ENCODE results near the gene MXRA7. TPM values are rescaled to one million over a fixed set of nuclear protein-coding genes. Genes with fewer than 3 reads are reported as not detected.
"Not testable (repeated sequence)": the region's sequence is repeated elsewhere in the genome, so short reads cannot be mapped to it uniquely, and the experiment has no call there.

MXRA7 gene
- total RNA-seq, 1 donor from 2014 or later = 55.4 TPM

DNA sequence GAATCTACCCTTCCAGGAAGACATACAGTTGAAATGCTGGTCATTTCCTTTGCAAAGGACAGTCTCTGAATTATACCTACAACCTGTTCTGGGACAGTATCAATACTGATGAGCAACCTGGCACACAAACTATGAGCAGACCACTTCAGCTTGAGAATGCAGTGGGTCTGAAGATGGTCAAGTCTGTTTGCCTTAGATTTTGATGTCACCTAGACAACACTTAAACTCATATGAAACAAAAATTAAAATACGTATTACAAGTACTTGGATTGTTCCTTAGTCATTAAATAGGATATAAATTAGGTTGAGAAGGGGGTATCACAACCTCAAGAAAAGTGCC, 22.8 kb upstream of the MXRA7 start:
- no peak for TF ChIP-seq EZH2phosphoT487 (IDR thresholded peaks at IDR 0.05)
- no peak for TF ChIP-seq EZH2 (IDR thresholded peaks at IDR 0.05)
- TF ChIP-seq, protein P1, sequence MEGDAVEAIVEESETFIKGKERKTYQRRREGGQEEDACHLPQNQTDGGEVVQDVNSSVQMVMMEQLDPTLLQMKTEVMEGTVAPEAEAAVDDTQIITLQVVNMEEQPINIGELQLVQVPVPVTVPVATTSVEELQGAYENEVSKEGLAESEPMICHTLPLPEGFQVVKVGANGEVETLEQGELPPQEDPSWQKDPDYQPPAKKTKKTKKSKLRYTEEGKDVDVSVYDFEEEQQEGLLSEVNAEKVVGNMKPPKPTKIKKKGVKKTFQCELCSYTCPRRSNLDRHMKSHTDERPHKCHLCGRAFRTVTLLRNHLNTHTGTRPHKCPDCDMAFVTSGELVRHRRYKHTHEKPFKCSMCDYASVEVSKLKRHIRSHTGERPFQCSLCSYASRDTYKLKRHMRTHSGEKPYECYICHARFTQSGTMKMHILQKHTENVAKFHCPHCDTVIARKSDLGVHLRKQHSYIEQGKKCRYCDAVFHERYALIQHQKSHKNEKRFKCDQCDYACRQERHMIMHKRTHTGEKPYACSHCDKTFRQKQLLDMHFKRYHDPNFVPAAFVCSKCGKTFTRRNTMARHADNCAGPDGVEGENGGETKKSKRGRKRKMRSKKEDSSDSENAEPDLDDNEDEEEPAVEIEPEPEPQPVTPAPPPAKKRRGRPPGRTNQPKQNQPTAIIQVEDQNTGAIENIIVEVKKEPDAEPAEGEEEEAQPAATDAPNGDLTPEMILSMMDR (IDR thresholded peaks at IDR 0.05) = no peak
- peaks cover 28% of the 10 kb centered on the region for H3K36me3 Mint-ChIP-seq
- peaks cover 77% of the 10 kb centered on the region for H3F3A ChIP-seq (ENCODE audit: low read depth)
- H3K27ac ChIP-seq = peak overlapping the region; percentile 3
- H3K36me3 ChIP-seq = peaks cover 34% of the 10 kb centered on the region
- DNase-seq (ENCODE audit: low spot score) = no peak
- no peaks in the 10 kb centered on the region for H3K9me3 Mint-ChIP-seq
- H4K20me1 ChIP-seq (ENCODE audit: low read depth) = peaks cover 46% of the 10 kb centered on the region
- no peak overlapping the region for H3K27ac Mint-ChIP-seq
- H3K27me3 ChIP-seq = no peaks in the 10 kb centered on the region
- H3K27me3 Mint-ChIP-seq (ENCODE audit: insufficient read depth, low read depth) = peaks cover 8% of the 10 kb centered on the region
- H3K4me1 Mint-ChIP-seq = peaks cover 37% of the 10 kb centered on the region
- peaks cover 22% of the 10 kb centered on the region for H3K4me1 ChIP-seq
- H3K4me3 Mint-ChIP-seq = peak overlapping the region; percentile 17
- H3K4me3 ChIP-seq = peak overlapping the region; percentile 90
- peaks cover 80% of the 10 kb centered on the region for H3K79me2 ChIP-seq (ENCODE audit: low read depth)
- no peak overlapping the region for H2AFZ ChIP-seq (replicated peaks)
- H3K9ac ChIP-seq = no peak overlapping the region
- no peaks in the 10 kb centered on the region for H3K9me3 ChIP-seq (ENCODE audit: low read depth)
- H3K4me2 ChIP-seq = peak overlapping the region; percentile 98

DNA sequence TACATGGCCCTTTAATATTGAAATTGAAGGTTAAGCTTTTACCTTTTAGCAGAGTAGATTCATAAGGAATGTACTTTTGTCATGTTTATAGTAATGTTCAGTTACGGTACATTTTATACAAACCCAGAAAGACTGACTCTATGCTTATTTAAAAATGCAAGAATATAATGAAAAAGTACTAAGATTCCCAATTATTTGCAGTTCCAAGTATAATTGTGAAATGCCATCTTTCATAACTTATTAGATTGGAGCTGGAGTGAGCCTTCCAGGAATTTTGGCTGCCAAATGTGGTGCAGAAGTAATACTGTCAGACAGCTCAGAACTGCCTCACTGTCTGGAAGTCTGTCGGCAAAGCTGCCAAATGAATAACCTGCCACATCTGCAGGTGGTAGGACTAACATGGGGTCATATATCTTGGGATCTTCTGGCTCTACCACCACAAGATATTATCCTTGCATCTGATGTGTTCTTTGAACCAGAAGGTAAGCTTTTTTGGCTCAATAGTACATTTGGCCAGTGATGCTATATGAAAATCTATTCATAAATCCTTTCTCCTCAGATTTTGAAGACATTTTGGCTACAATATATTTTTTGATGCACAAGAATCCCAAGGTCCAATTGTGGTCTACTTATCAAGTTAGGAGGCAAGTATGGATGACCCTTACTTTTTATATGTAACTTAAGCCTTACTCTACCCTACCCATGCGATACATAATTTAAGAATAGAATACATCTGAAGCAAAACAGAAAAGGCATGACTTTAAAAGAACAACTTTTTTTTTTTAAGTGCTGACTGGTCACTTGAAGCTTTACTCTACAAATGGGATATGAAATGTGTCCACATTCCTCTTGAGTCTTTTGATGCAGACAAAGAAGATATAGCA, 22.2 kb upstream of the MXRA7 start:
- peaks cover 8% of the 10 kb centered on the region for H3K27me3 Mint-ChIP-seq (ENCODE audit: insufficient read depth, low read depth)
- TF ChIP-seq EZH2phosphoT487 (IDR thresholded peaks at IDR 0.05) (no peak), EZH2 (IDR thresholded peaks at IDR 0.05) (no peak)
- TF ChIP-seq, protein P1 (IDR thresholded peaks at IDR 0.05) = no peak
- Histone ChIP-seq H3F3A (ENCODE audit: low read depth) (peaks cover 71% of the 10 kb centered on the region), H3K4me3 (peak overlapping the region; percentile 90), H3K4me1 (peaks cover 19% of the 10 kb centered on the region), H3K4me2 (peak overlapping the region; percentile 98), H3K36me3 (peaks cover 34% of the 10 kb centered on the region), H3K79me2 (ENCODE audit: low read depth) (peaks cover 80% of the 10 kb centered on the region), H2AFZ (replicated peaks) (no peak overlapping the region), H4K20me1 (ENCODE audit: low read depth) (peaks cover 48% of the 10 kb centered on the region), H3K27ac (peak overlapping the region; percentile 24), H3K9ac (no peak overlapping the region), H3K27me3 (no peaks in the 10 kb centered on the region), H3K9me3 (ENCODE audit: low read depth) (no peaks in the 10 kb centered on the region)
- no peaks in the 10 kb centered on the region for H3K9me3 Mint-ChIP-seq
- peak overlapping the region; percentile 17 for H3K4me3 Mint-ChIP-seq
- no peak overlapping the region for H3K27ac Mint-ChIP-seq
- peaks cover 32% of the 10 kb centered on the region for H3K4me1 Mint-ChIP-seq
- H3K36me3 Mint-ChIP-seq = peaks cover 28% of the 10 kb centered on the region
- no peak for DNase-seq (ENCODE audit: low spot score)

DNA sequence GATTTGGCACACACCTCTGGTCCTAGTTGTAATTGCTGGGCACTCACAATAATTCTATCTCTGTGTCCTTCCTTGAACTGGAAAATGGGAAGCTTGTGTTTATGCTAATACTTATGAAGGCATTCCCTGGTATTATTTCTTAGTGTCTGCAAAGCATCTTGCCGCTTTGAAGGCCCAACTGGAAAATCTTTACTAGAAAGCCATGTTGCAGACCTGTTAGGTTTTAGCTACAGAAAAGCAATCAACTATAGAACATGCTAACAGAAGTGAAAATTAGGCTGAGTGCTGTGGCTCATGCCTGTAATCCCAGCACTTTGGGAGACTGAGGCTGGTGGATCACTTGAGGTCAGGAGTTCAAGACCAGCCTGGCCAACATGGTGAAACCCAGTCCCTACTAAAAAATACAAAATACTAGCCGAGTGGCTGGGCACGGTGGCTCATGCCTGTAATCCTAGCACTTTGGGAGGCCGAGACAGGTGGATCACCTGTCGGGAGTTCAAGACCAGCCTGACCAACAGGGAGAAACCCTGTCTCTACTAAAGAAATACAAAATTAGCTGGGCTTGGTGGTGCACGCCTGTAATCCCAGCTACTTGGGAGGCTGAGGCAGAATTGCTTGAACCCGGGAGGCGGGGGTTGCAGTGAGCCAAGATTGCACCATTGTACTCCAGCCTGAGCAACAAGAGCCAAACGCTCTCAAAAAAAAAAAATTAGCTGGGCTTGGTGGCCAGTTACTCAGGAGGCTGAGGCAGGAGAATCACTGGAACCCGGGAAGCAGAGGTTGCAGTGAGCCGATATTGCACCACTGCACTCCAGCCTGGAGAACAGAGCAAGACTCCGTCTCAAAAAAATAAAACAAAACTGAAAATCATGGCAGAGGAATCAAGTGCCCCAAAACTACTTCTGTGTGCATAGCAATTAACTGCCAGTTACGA, 21.3 kb upstream of the MXRA7 start:
- H3K27me3 Mint-ChIP-seq (ENCODE audit: insufficient read depth, low read depth); H3K9me3 Mint-ChIP-seq; H2AFZ ChIP-seq (replicated peaks); H3K4me3 ChIP-seq; DNase-seq (ENCODE audit: low spot score); H3K4me2 ChIP-seq; H3K4me3 Mint-ChIP-seq; H3K9ac ChIP-seq; H3K27me3 ChIP-seq; H3K27ac Mint-ChIP-seq; H3K9me3 ChIP-seq (ENCODE audit: low read depth): not testable (repeated sequence)
- Mint-ChIP-seq H3K36me3 (peaks cover 28% of the 10 kb centered on the region), H3K4me1 (peaks cover 40% of the 10 kb centered on the region)
- Histone ChIP-seq H3K79me2 (ENCODE audit: low read depth) (peaks cover 88% of the 10 kb centered on the region), H3K36me3 (peaks cover 34% of the 10 kb centered on the region), H3K4me1 (peaks cover 26% of the 10 kb centered on the region), H4K20me1 (ENCODE audit: low read depth) (peaks cover 57% of the 10 kb centered on the region), H3K27ac (peak overlapping the region; percentile 24), H3F3A (ENCODE audit: low read depth) (peaks cover 69% of the 10 kb centered on the region)
